Neuronal stem cell (in vitro differentiated cells): Measurements from ENCODE around the gene PNPLA7.

Experiments used
- DNase-seq: peaks from one replicate; pipeline ENCODE4 v3.0.0-alpha.2; 2013; ENCODE audit warnings: low spot score
- H2AFZ ChIP-seq: one replicate; pipeline ENCODE4 v1.6.1; 2013; ENCODE audit warnings: mild to moderate bottlenecking, low read length, inconsistent platforms
- H2AK5ac ChIP-seq: 2 replicates; pipeline ENCODE4 v1.6.1; 2013; ENCODE audit warnings: low read depth, mild to moderate bottlenecking, inconsistent platforms, low read length, moderate library complexity, mixed read lengths
- H2BK120ac ChIP-seq: 2 replicates; pipeline ENCODE4 v1.6.1; 2013; ENCODE audit warnings: low read depth, mild to moderate bottlenecking, inconsistent platforms, low read length, moderate library complexity, mixed read lengths
- H2BK12ac ChIP-seq: one replicate; pipeline ENCODE4 v1.6.1; 2013; ENCODE audit warnings: low read length, inconsistent platforms
- H2BK15ac ChIP-seq: 2 replicates; pipeline ENCODE4 v1.6.1; 2013; ENCODE audit warnings: mild to moderate bottlenecking, low read length, inconsistent platforms, mixed read lengths
- H2BK5ac ChIP-seq: one replicate; pipeline ENCODE4 v1.6.1; 2013; ENCODE audit warnings: inconsistent platforms, mild to moderate bottlenecking, low read length, moderate library complexity
- H3K14ac ChIP-seq: one replicate; pipeline ENCODE4 v1.6.1; 2013; ENCODE audit warnings: low read length, inconsistent platforms
- H3K18ac ChIP-seq: 2 replicates; pipeline ENCODE4 v1.6.1; 2013; ENCODE audit warnings: low read length, inconsistent platforms
- H3K23ac ChIP-seq: 2 replicates; pipeline ENCODE4 v1.6.1; 2013; ENCODE audit warnings: low read depth, mild to moderate bottlenecking, mixed read lengths, low read length, inconsistent platforms; ENCODE audit not compliant: poor library complexity
- H3K27ac ChIP-seq: replicated peaks from 3 replicates; pipeline ENCODE4 v1.5.1; 2013; ENCODE audit warnings: low read length, inconsistent platforms
- H3K27me3 ChIP-seq, 3 experiments: 2 replicates each; pipeline ENCODE4 v1.6.1; 2013; ENCODE audit warnings: low read length in 3 of 3, mild to moderate bottlenecking in 2 of 3, inconsistent platforms in 1 of 3, low read depth in 1 of 3, mixed read lengths in 1 of 3, moderate library complexity in 1 of 3; ENCODE audit not compliant: control insufficient read depth in 3 of 3, insufficient read depth in 3 of 3
- H3K36me3 ChIP-seq, 2 donors: replicated peaks in 1 of 2; 2 replicates each; pipeline ENCODE4 v1.6.1; 2013; ENCODE audit warnings: low read length in 2 of 2; ENCODE audit not compliant: control insufficient read depth in 2 of 2, insufficient read depth in 2 of 2
- H3K4ac ChIP-seq: 2 replicates; pipeline ENCODE4 v1.6.1; 2013; ENCODE audit warnings: inconsistent platforms, mild to moderate bottlenecking, low read length, moderate library complexity
- H3K4me1 ChIP-seq, 2 donors: 1 replicate in 1 of 2; 2 replicates in 1 of 2; pipeline ENCODE4 v1.6.1; 2013; ENCODE audit warnings: low read length in 2 of 2, low read depth in 1 of 2; ENCODE audit not compliant: control insufficient read depth in 2 of 2, insufficient read depth in 1 of 2
- H3K4me2 ChIP-seq: one replicate; pipeline ENCODE4 v1.6.1; 2013; ENCODE audit warnings: mild to moderate bottlenecking, low read length, inconsistent platforms; ENCODE audit not compliant: insufficient read depth, poor library complexity, severe bottlenecking
- H3K4me3 ChIP-seq, 2 donors: 2 replicates each; pipeline ENCODE4 v1.5.1; 2013; ENCODE audit warnings: low read length in 2 of 2, mild to moderate bottlenecking in 2 of 2, inconsistent platforms in 1 of 2, moderate library complexity in 1 of 2
- H3K79me1 ChIP-seq: one replicate; pipeline ENCODE4 v1.6.1; 2013; ENCODE audit warnings: low read depth, mild to moderate bottlenecking, inconsistent platforms, low read length, moderate library complexity
- H3K9ac ChIP-seq: one replicate; pipeline ENCODE4 v1.6.1; 2013; ENCODE audit warnings: mild to moderate bottlenecking, low read depth, low read length, inconsistent platforms; ENCODE audit not compliant: poor library complexity
- H3K9me3 ChIP-seq, 2 donors: replicated peaks in 1 of 2; 2 replicates each; pipeline versions ENCODE3 to v1.6.1; 2013; ENCODE audit warnings: low read length in 2 of 2, mild to moderate bottlenecking in 2 of 2, inconsistent platforms in 1 of 2, low read depth in 1 of 2, mixed read lengths in 1 of 2, moderate library complexity in 1 of 2; ENCODE audit not compliant: control insufficient read depth in 2 of 2, insufficient read depth in 1 of 2
- H4K8ac ChIP-seq: one replicate; pipeline ENCODE4 v1.6.1; 2013; ENCODE audit warnings: low read depth, mild to moderate bottlenecking, inconsistent platforms, low read length, moderate library complexity
- H4K91ac ChIP-seq: one replicate; pipeline ENCODE4 v1.6.1; 2013; ENCODE audit warnings: low read length, low read depth, mild to moderate bottlenecking, inconsistent platforms; ENCODE audit not compliant: poor library complexity
- WGBS, 2 donors: extraction: QIAGEN DNeasy Blood & Tissue Kit; methylation state at CpG; one replicate each; pipeline ENCODE4 v1.1.7; 2013; ENCODE audit warnings: missing lambda C conversion rate in 2 of 2, mixed read lengths in 1 of 2; ENCODE audit not compliant: insufficient read length in 2 of 2, insufficient replicate concordance in 1 of 2; ENCODE audit errors: extremely low coverage in 2 of 2; 5-methylcytosine and 5-hydroxymethylcytosine counted together

The PNPLA7 gene

GRCh38 chr9:137427454-137428310, 122.5 kb downstream of the PNPLA7 start:
- Histone ChIP-seq H3K27ac (no peak overlapping the region), H3K14ac (peak overlapping the region; percentile 31), H2BK12ac (no peak overlapping the region), H2AK5ac (peak overlapping the region; percentile 66), H3K79me1 (peaks cover 2% of the 10 kb centered on the region), H3K27me3 (peaks cover 0 to 15% (median 2%) of the 10 kb centered on the region in 3 experiments), H3K9me3 (peaks cover 0 to 1% of the 10 kb centered on the region in 2 donors), H3K9ac (no peak overlapping the region), H2AFZ (no peak overlapping the region), H3K18ac (peak overlapping the region; percentile 67), H3K4me3 (no peak overlapping the region), H3K4me1 (peaks cover 0 to 2% of the 10 kb centered on the region in 2 donors), H3K23ac (no peak overlapping the region), H4K8ac (no peak overlapping the region), H4K91ac (peak overlapping the region; percentile 11), H2BK15ac (no peak overlapping the region), H3K36me3 (no peaks in the 10 kb centered on the region), H3K4ac (no peak overlapping the region), H2BK5ac (no peak overlapping the region), H2BK120ac (no peak overlapping the region), H3K4me2 (no peak overlapping the region)
- no CpG with 5 or more reads among the region's 27 CpGs for WGBS, 2 donors
- DNase-seq, result no peak

DNA sequence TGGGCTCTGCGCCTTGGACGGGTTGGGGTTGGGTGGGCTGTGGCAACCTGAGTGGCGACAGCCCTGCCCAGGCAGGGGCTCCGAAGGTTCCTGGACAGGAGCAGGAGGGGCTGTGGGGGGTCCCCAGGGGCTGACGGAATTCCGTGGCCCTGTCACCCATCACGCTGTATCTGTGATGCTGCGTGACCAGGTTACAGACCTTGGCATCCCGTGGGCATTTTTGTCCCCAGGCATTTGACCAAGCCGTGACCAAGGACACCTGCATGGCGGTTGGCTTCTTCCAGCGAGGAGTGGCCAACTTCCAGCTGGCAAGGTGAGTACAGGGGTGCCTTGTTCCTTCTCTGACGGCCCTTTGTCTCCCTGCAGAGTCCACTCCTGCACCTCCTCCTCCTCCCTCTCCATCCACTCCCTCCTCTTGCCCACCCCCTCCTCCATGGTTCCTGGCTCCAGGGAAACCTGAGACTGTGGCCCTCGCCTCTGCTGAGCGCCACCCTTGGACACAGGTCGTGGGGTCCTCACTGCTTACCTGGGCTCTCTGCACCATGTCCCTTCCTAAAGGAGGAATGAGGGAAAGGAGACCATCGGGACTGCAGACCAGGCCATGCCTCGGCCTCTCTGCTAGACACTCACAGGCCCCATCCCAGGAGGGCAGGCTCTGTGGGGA, 124.1 kb downstream of the PNPLA7 start:
- Histone ChIP-seq H3K79me1 (peaks cover 2% of the 10 kb centered on the region), H4K91ac (no peak overlapping the region), H3K4me2 (no peak overlapping the region), H2BK120ac (no peak overlapping the region), H3K36me3 (no peaks in the 10 kb centered on the region), H2BK15ac (peak overlapping the region; percentile 88), H3K14ac (no peak overlapping the region), H3K4ac (no peak overlapping the region), H4K8ac (no peak overlapping the region), H3K27ac (no peak overlapping the region), H3K4me3 (no peak overlapping the region), H2BK12ac (no peak overlapping the region), H3K18ac (no peak overlapping the region), H2AK5ac (peak overlapping the region; percentile 28), H3K9ac (peak overlapping the region; percentile 21), H3K4me1 (peaks cover 3 to 7% of the 10 kb centered on the region in 2 donors), H3K9me3 (peaks cover 0 to 1% of the 10 kb centered on the region in 2 donors), H2BK5ac (no peak overlapping the region), H3K23ac (peak overlapping the region; percentile 25), H3K27me3 (peaks cover 0 to 15% (median 2%) of the 10 kb centered on the region in 3 experiments), H2AFZ (no peak overlapping the region)
- WGBS, 2 donors, result no CpG with 5 or more reads among the region's 18 CpGs
- no peak for DNase-seq

- Histone ChIP-seq H3K27me3 (peaks cover 0 to 15% (median 2%) of the 10 kb centered on the region in 3 experiments), H2BK5ac (no peak overlapping the region), H3K4me1 (peaks cover 3 to 7% of the 10 kb centered on the region in 2 donors), H3K4ac (peak overlapping the region; percentile 95), H4K91ac (no peak overlapping the region), H3K18ac (peak overlapping the region; percentile 98), H3K27ac (no peak overlapping the region), H4K8ac (peak overlapping the region; percentile 92), H3K9ac (peak overlapping the region; percentile 60), H2AFZ (peak overlapping the region; percentile 86), H3K4me2 (peak overlapping the region; percentile 91), H2BK12ac (peak overlapping the region; percentile 94), H2BK120ac (no peak overlapping the region), H2AK5ac (peak overlapping the region; percentile 99), H3K79me1 (no peaks in the 10 kb centered on the region), H3K23ac (peak overlapping the region; percentile 21), H3K36me3 (peaks cover 0 to 5% of the 10 kb centered on the region in 2 donors), H3K9me3 (peaks cover 0 to 1% of the 10 kb centered on the region in 2 donors), H2BK15ac (peak overlapping the region; percentile 89), H3K4me3 (peak overlapping the region in 1 of 2 donors; percentile 82), H3K14ac (peak overlapping the region; percentile 71)
- DNase-seq, result no peak
- WGBS, 2 donors, result no CpG with 5 or more reads among the region's 77 CpGs
Measured at GRCh38 chr9:137423514-137424291, 126.5 kb downstream of the PNPLA7 start.
